ENCODE results near the gene HDAC9. TPM values are rescaled to one million over a fixed set of nuclear protein-coding genes. Genes with fewer than 3 reads are reported as not detected.

The HDAC9 gene
- polyA plus RNA-seq, 3 donors = 41.7 to 51.2 (median 44.2) TPM

DNA sequence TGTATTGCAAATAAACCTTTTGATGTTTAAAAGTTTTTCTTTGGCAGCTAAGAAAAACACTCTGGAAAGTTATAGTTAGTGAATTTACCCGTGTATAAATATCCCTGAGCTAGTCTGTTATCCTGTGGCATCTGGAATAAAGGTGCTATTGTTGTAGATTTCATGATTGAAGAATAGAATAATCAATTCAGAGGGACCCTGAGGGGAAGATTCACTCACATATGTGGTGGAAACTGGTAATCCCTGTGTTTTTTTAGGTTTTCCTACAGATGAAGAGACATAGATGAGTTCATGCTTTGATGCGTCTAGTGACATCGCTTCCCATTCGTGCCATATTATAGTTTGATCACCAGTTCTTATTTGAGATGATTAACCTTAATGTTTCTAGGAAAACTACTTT lies 457.3 kb downstream of the HDAC9 start:
- Histone ChIP-seq H3K4me2 (replicated peaks; ENCODE audit: extremely low read depth, low read length, poor library complexity, severe bottlenecking) (no peak overlapping the region), H3K79me2 (ENCODE audit: insufficient read depth, low read length) (no peaks in the 10 kb centered on the region), H3K9me3 (replicated peaks in 1 of 2; ENCODE audit: control insufficient read depth in 1 of 2, insufficient read depth in 1 of 2, low read length in 2 of 2) (no peaks in the 10 kb centered on the region), H3K9ac (ENCODE audit: insufficient read depth, low read length, poor library complexity, severe bottlenecking) (no peak overlapping the region), H3K27ac (ENCODE audit: low read depth in 1 of 2, low read length in 2 of 2) (no peak overlapping the region), H3K4me1 (ENCODE audit: control insufficient read depth in 1 of 2, insufficient read depth in 2 of 2, low read length in 2 of 2) (no peaks in the 10 kb centered on the region), H3K36me3 (replicated peaks in 1 of 2; ENCODE audit: control insufficient read depth in 1 of 2, insufficient read depth in 2 of 2, low read length in 2 of 2) (no peaks in the 10 kb centered on the region), H4K20me1 (ENCODE audit: insufficient read depth, low read length) (no peaks in the 10 kb centered on the region), H2AFZ (ENCODE audit: insufficient read depth, low read depth, low read length, poor library complexity, severe bottlenecking) (no peak overlapping the region), H3K4me3 (replicated peaks in 1 of 3; ENCODE audit: low read depth in 2 of 3, low read length in 3 of 3) (no peak overlapping the region), H3K27me3 (ENCODE audit: control insufficient read depth in 2 of 2, insufficient read depth in 2 of 2, low read length in 2 of 2) (no peaks in the 10 kb centered on the region)
- TF ChIP-seq, protein P1, sequence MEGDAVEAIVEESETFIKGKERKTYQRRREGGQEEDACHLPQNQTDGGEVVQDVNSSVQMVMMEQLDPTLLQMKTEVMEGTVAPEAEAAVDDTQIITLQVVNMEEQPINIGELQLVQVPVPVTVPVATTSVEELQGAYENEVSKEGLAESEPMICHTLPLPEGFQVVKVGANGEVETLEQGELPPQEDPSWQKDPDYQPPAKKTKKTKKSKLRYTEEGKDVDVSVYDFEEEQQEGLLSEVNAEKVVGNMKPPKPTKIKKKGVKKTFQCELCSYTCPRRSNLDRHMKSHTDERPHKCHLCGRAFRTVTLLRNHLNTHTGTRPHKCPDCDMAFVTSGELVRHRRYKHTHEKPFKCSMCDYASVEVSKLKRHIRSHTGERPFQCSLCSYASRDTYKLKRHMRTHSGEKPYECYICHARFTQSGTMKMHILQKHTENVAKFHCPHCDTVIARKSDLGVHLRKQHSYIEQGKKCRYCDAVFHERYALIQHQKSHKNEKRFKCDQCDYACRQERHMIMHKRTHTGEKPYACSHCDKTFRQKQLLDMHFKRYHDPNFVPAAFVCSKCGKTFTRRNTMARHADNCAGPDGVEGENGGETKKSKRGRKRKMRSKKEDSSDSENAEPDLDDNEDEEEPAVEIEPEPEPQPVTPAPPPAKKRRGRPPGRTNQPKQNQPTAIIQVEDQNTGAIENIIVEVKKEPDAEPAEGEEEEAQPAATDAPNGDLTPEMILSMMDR (IDR thresholded peaks at IDR 0.05) = no peak
- H3K36me3 Mint-ChIP-seq = no peaks in the 10 kb centered on the region
- no CpG with 5 or more reads among the region's 4 CpGs for WGBS (ENCODE audit: insufficient coverage)
- no peak for DNase-seq
- H3K27ac Mint-ChIP-seq = no peak overlapping the region
- intact Hi-C loops (cut with micrococcal nuclease) = no loop called here
- H3K4me1 Mint-ChIP-seq = no peaks in the 10 kb centered on the region
- H3K9me3 Mint-ChIP-seq = peaks cover 0 to 5% (median 3%) of the 10 kb centered on the region in 7 donors
- H3K27me3 Mint-ChIP-seq (ENCODE audit: low read depth in 3 of 3) = no peaks in the 10 kb centered on the region
- no peak overlapping the region for H3K4me3 Mint-ChIP-seq

DNA sequence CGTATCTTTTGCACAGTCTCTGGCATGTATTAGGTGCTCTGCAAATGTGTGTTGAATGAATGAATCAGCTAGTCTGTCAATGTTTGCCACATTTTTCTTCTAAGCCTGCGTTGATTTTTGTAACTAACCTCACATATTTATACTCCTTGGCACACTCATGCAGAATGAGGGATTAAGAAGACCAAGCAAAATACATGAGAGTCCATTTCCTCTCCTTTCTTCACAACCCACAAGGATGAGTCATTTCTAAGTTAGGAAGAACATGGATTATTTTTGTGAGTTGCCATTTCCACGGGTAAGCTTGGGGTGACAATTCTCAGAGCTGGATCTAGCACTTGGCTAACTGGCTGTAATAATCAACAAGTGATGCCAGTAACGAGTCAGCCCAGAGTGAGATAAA lies 463.1 kb downstream of the HDAC9 start:
- H3K9me3 Mint-ChIP-seq = peaks cover 0 to 6% (median 3%) of the 10 kb centered on the region in 7 donors
- no peaks in the 10 kb centered on the region for H3K27me3 Mint-ChIP-seq (ENCODE audit: low read depth in 3 of 3)
- Histone ChIP-seq H3K27ac (ENCODE audit: low read depth in 1 of 2, low read length in 2 of 2) (no peak overlapping the region), H3K4me3 (replicated peaks in 1 of 3; ENCODE audit: low read depth in 2 of 3, low read length in 3 of 3) (no peak overlapping the region), H3K27me3 (ENCODE audit: control insufficient read depth in 2 of 2, insufficient read depth in 2 of 2, low read length in 2 of 2) (no peaks in the 10 kb centered on the region), H3K4me2 (replicated peaks; ENCODE audit: extremely low read depth, low read length, poor library complexity, severe bottlenecking) (no peak overlapping the region), H3K79me2 (ENCODE audit: insufficient read depth, low read length) (no peaks in the 10 kb centered on the region), H4K20me1 (ENCODE audit: insufficient read depth, low read length) (no peaks in the 10 kb centered on the region), H3K9me3 (replicated peaks in 1 of 2; ENCODE audit: control insufficient read depth in 1 of 2, insufficient read depth in 1 of 2, low read length in 2 of 2) (peaks cover 0 to 4% of the 10 kb centered on the region in 2 donors), H3K36me3 (replicated peaks in 1 of 2; ENCODE audit: control insufficient read depth in 1 of 2, insufficient read depth in 2 of 2, low read length in 2 of 2) (no peaks in the 10 kb centered on the region), H3K9ac (ENCODE audit: insufficient read depth, low read length, poor library complexity, severe bottlenecking) (no peak overlapping the region), H3K4me1 (ENCODE audit: control insufficient read depth in 1 of 2, insufficient read depth in 2 of 2, low read length in 2 of 2) (no peaks in the 10 kb centered on the region), H2AFZ (ENCODE audit: insufficient read depth, low read depth, low read length, poor library complexity, severe bottlenecking) (no peak overlapping the region)
- DNase-seq = no peak
- H3K36me3 Mint-ChIP-seq = no peaks in the 10 kb centered on the region
- no peak overlapping the region for H3K4me3 Mint-ChIP-seq
- H3K4me1 Mint-ChIP-seq = no peaks in the 10 kb centered on the region
- intact Hi-C loops (cut with micrococcal nuclease) = no loop called here
- 86% methylated on average over 1 of the region's 4 CpGs for WGBS (ENCODE audit: insufficient coverage)
- TF ChIP-seq, protein P1 (IDR thresholded peaks at IDR 0.05) = no peak
- H3K27ac Mint-ChIP-seq = no peak overlapping the region
